WTC11 (cell line): ENCODE data around the gene SP100.
"Not testable (repeated sequence)": the region's sequence is repeated elsewhere in the genome, so short reads cannot be mapped to it uniquely, and the experiment has no call there.

ENCODE experiments used
- CTCF ChIP-seq: fragments of 200-600 bp; IDR thresholded peaks from 2 replicates; pipeline ENCODE4 v1.8.0; 2022; ENCODE audit warnings: antibody characterized with exemption
- ESRRA ChIP-seq: sonication (generic); formaldehyde crosslinking; IDR thresholded peaks from 2 replicates; pipeline ENCODE4 v1.8.1; 2022; ENCODE audit warnings: mild to moderate bottlenecking, missing genetic modification reagents, borderline replicate concordance
- ZNF232 ChIP-seq: sonication (generic); formaldehyde crosslinking; IDR thresholded peaks from 2 replicates; pipeline ENCODE4 v1.8.0; 2022; ENCODE audit warnings: mild to moderate bottlenecking, missing genetic modification reagents
- TF ChIP-seq, protein P1 (sequence below): sonication (generic); formaldehyde crosslinking; IDR thresholded peaks from 2 replicates; pipeline ENCODE4 v1.8.1; 2023; ENCODE audit warnings: mild to moderate bottlenecking, missing genetic modification reagents, moderate library complexity

DNA sequence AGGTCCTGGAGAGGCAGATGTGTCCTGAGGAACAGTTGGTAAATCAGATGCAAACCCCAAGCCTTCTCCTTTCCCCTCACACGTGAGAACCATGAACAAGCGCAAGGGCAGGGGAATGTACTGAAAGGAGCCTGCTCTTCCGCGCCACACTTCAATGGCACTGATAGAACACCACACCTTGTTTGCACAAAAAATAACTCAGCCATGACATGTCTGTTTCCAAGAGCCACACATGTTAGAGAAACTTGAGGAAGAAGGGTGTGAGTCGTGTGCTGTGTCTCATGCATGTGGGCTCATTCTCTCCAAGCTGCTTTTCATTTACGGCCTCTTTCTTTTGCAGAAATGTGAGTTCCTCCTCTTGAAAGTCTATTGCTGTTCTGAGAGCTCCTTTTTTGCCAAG is 15.0 kb upstream of the SP100 start:
- not testable (repeated sequence) for TF ChIP-seq CTCF; ZNF232 (CRISPR knock-in tag); ESRRA (CRISPR knock-in tag)
- TF ChIP-seq, protein P1, sequence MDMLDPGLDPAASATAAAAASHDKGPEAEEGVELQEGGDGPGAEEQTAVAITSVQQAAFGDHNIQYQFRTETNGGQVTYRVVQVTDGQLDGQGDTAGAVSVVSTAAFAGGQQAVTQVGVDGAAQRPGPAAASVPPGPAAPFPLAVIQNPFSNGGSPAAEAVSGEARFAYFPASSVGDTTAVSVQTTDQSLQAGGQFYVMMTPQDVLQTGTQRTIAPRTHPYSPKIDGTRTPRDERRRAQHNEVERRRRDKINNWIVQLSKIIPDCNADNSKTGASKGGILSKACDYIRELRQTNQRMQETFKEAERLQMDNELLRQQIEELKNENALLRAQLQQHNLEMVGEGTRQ: not testable (repeated sequence)
